ENCODE measurements around the gene HAGHL.

Gene HAGHL

DNA sequence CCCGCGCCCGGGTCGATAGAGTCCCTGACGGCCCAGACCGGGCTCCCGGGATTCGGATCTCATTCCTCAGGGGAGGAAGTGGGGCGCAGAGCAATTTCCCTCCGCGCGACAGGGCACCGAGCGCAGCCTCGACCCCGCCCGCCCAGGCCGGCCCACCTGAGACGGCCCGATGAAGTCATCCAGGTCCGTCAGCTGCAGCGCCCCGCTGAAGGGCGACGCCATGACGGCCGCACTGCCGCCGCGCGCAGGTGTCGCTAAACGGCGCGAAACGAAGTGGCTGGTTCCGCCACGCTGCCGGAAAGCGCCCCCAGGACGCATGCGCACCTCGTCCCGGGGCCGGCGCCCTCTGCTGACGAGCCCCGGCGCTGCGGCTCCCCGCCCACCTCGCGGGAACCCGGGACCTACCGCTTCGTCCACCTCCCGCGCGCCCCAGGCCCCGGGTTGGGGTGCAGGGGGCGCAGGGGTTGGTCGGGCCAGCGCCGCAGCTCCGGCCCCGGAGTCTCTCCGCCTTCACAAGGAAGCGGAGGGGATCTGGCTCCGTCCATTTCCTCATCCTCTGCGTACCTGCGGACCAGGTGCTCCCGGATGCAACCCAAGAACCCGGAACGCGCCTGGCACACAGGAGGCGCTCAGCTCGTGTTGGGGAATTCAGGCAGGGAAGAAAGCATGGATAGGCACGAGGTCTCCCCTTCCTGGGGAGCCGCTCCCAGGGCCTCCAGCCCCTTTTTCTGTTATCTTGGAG, 14.0 kb downstream of the HAGHL start, which contains the start of gene CIAO3 (continued):
- TF ChIP-seq, protein P1, sequence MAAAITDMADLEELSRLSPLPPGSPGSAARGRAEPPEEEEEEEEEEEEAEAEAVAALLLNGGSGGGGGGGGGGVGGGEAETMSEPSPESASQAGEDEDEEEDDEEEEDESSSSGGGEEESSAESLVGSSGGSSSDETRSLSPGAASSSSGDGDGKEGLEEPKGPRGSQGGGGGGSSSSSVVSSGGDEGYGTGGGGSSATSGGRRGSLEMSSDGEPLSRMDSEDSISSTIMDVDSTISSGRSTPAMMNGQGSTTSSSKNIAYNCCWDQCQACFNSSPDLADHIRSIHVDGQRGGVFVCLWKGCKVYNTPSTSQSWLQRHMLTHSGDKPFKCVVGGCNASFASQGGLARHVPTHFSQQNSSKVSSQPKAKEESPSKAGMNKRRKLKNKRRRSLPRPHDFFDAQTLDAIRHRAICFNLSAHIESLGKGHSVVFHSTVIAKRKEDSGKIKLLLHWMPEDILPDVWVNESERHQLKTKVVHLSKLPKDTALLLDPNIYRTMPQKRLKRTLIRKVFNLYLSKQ (tag by site-specific recombination; IDR thresholded peaks at IDR 0.05; ENCODE audit: borderline replicate concordance) = no peak
- TF ChIP-seq ZNF76 (tag by site-specific recombination; IDR thresholded peaks at IDR 0.05; ENCODE audit: borderline replicate concordance, low read depth) = peak; percentile 93
- TF ChIP-seq ZNF202 (tag by site-specific recombination; IDR thresholded peaks at IDR 0.05; ENCODE audit: borderline replicate concordance) = no peak
- no peak for TF ChIP-seq ZBTB1 (tag by site-specific recombination; IDR thresholded peaks at IDR 0.05)
- TF ChIP-seq, protein P2, sequence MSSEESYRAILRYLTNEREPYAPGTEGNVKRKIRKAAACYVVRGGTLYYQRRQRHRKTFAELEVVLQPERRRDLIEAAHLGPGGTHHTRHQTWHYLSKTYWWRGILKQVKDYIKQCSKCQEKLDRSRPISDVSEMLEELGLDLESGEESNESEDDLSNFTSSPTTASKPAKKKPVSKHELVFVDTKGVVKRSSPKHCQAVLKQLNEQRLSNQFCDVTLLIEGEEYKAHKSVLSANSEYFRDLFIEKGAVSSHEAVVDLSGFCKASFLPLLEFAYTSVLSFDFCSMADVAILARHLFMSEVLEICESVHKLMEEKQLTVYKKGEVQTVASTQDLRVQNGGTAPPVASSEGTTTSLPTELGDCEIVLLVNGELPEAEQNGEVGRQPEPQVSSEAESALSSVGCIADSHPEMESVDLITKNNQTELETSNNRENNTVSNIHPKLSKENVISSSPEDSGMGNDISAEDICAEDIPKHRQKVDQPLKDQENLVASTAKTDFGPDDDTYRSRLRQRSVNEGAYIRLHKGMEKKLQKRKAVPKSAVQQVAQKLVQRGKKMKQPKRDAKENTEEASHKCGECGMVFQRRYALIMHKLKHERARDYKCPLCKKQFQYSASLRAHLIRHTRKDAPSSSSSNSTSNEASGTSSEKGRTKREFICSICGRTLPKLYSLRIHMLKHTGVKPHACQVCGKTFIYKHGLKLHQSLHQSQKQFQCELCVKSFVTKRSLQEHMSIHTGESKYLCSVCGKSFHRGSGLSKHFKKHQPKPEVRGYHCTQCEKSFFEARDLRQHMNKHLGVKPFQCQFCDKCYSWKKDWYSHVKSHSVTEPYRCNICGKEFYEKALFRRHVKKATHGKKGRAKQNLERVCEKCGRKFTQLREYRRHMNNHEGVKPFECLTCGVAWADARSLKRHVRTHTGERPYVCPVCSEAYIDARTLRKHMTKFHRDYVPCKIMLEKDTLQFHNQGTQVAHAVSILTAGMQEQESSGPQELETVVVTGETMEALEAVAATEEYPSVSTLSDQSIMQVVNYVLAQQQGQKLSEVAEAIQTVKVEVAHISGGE (tag by site-specific recombination; conservative IDR thresholded peaks at IDR 0.05; ENCODE audit: low read depth) = peak; percentile 90
- TF ChIP-seq ZNF302 (tag by site-specific recombination; IDR thresholded peaks at IDR 0.05; ENCODE audit: low read depth) = no peak
- TF ChIP-seq ZNF747 (tag by site-specific recombination; IDR thresholded peaks at IDR 0.05) = no peak
- TF ChIP-seq, protein P3, sequence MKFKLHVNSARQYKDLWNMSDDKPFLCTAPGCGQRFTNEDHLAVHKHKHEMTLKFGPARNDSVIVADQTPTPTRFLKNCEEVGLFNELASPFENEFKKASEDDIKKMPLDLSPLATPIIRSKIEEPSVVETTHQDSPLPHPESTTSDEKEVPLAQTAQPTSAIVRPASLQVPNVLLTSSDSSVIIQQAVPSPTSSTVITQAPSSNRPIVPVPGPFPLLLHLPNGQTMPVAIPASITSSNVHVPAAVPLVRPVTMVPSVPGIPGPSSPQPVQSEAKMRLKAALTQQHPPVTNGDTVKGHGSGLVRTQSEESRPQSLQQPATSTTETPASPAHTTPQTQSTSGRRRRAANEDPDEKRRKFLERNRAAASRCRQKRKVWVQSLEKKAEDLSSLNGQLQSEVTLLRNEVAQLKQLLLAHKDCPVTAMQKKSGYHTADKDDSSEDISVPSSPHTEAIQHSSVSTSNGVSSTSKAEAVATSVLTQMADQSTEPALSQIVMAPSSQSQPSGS (tag by site-specific recombination; IDR thresholded peaks at IDR 0.05; ENCODE audit: low read depth) = peak; percentile 87
- TF ChIP-seq ZXDB (tag by site-specific recombination; IDR thresholded peaks at IDR 0.05) = peak; percentile 94
- TF ChIP-seq ZNF768 (tag by site-specific recombination; IDR thresholded peaks at IDR 0.05) = no peak
- TF ChIP-seq ZNF354C (tag by site-specific recombination; IDR thresholded peaks at IDR 0.05; ENCODE audit: borderline replicate concordance, low read depth) = no peak
- TF ChIP-seq, protein P4, sequence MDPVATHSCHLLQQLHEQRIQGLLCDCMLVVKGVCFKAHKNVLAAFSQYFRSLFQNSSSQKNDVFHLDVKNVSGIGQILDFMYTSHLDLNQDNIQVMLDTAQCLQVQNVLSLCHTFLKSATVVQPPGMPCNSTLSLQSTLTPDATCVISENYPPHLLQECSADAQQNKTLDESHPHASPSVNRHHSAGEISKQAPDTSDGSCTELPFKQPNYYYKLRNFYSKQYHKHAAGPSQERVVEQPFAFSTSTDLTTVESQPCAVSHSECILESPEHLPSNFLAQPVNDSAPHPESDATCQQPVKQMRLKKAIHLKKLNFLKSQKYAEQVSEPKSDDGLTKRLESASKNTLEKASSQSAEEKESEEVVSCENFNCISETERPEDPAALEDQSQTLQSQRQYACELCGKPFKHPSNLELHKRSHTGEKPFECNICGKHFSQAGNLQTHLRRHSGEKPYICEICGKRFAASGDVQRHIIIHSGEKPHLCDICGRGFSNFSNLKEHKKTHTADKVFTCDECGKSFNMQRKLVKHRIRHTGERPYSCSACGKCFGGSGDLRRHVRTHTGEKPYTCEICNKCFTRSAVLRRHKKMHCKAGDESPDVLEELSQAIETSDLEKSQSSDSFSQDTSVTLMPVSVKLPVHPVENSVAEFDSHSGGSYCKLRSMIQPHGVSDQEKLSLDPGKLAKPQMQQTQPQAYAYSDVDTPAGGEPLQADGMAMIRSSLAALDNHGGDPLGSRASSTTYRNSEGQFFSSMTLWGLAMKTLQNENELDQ (tag by site-specific recombination; IDR thresholded peaks at IDR 0.05; ENCODE audit: low read depth) = no peak
- no peak for TF ChIP-seq HOXA7 (CRISPR knock-in tag; IDR thresholded peaks at IDR 0.05; ENCODE audit: borderline replicate concordance)
- no peak for TF ChIP-seq ZNF544 (tag by site-specific recombination; IDR thresholded peaks at IDR 0.05)
- TF ChIP-seq GLIS1 (tag by site-specific recombination; IDR thresholded peaks at IDR 0.05) = peak; percentile 68
- TF ChIP-seq, protein P5, sequence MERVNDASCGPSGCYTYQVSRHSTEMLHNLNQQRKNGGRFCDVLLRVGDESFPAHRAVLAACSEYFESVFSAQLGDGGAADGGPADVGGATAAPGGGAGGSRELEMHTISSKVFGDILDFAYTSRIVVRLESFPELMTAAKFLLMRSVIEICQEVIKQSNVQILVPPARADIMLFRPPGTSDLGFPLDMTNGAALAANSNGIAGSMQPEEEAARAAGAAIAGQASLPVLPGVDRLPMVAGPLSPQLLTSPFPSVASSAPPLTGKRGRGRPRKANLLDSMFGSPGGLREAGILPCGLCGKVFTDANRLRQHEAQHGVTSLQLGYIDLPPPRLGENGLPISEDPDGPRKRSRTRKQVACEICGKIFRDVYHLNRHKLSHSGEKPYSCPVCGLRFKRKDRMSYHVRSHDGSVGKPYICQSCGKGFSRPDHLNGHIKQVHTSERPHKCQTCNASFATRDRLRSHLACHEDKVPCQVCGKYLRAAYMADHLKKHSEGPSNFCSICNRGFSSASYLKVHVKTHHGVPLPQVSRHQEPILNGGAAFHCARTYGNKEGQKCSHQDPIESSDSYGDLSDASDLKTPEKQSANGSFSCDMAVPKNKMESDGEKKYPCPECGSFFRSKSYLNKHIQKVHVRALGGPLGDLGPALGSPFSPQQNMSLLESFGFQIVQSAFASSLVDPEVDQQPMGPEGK (tag by site-specific recombination; IDR thresholded peaks at IDR 0.05) = peak; percentile 49
- TF ChIP-seq, protein P6, sequence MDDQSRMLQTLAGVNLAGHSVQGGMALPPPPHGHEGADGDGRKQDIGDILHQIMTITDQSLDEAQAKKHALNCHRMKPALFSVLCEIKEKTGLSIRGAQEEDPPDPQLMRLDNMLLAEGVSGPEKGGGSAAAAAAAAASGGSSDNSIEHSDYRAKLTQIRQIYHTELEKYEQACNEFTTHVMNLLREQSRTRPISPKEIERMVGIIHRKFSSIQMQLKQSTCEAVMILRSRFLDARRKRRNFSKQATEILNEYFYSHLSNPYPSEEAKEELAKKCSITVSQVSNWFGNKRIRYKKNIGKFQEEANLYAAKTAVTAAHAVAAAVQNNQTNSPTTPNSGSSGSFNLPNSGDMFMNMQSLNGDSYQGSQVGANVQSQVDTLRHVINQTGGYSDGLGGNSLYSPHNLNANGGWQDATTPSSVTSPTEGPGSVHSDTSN (CRISPR knock-in tag; IDR thresholded peaks at IDR 0.05) = peak; percentile 94
- TF ChIP-seq ZNF791 (tag by site-specific recombination; IDR thresholded peaks at IDR 0.05) = no peak
- TF ChIP-seq ZNF324 (tag by site-specific recombination; IDR thresholded peaks at IDR 0.05) = 0 out of 2 replicates have a peak, but pooled peaks have one; percentile 43
- no peak for TF ChIP-seq ZNF133 (tag by site-specific recombination; IDR thresholded peaks at IDR 0.05)
- peak; percentile 80 for TF ChIP-seq ZFHX2 (tag by site-specific recombination; conservative IDR thresholded peaks at IDR 0.05)
- TF ChIP-seq ZSCAN23 (tag by site-specific recombination; IDR thresholded peaks at IDR 0.05) = 0 out of 2 replicates have a peak, but pooled peaks have one; percentile 15
- TF ChIP-seq ZNF394 (tag by site-specific recombination; IDR thresholded peaks at IDR 0.05; ENCODE audit: borderline replicate concordance) = peak; percentile 50; the same call in 1 of the 2 replicates
- peak; percentile 67; the same call in 1 of the 2 replicates for TF ChIP-seq GLIS2 (tag by site-specific recombination; IDR thresholded peaks at IDR 0.05)

Measured in HEK293 (cell line).